GM13976 (cell line): ENCODE measurements around the gene ACR.
A peak's percentile ranks its signal among the peaks of the same experiment; 100 is the strongest.

ENCODE experiments used
- DNase-seq: peaks from one replicate; pipeline ENCODE4 v3.0.0; 2012; ENCODE audit warnings: low spot score
- in situ Hi-C: fragments of 300-500 bp; cut with MboI; formaldehyde crosslinking; loops from one replicate; pipeline ENCODE4 v1.12.0; 2022; ENCODE audit warnings: low sequenced_read_pairs, mixed read lengths, inconsistent platforms; ENCODE audit not compliant: unreplicated experiment
- TF ChIP-seq, protein P1 (sequence below): IDR thresholded peaks from 2 replicates; pipeline ENCODE4 v1.5.1; 2012; ENCODE audit warnings: borderline replicate concordance, mild to moderate bottlenecking; ENCODE audit not compliant: insufficient read depth; ENCODE audit errors: extremely low read depth, missing control alignments, control extremely low read depth

ACR gene

DNA sequence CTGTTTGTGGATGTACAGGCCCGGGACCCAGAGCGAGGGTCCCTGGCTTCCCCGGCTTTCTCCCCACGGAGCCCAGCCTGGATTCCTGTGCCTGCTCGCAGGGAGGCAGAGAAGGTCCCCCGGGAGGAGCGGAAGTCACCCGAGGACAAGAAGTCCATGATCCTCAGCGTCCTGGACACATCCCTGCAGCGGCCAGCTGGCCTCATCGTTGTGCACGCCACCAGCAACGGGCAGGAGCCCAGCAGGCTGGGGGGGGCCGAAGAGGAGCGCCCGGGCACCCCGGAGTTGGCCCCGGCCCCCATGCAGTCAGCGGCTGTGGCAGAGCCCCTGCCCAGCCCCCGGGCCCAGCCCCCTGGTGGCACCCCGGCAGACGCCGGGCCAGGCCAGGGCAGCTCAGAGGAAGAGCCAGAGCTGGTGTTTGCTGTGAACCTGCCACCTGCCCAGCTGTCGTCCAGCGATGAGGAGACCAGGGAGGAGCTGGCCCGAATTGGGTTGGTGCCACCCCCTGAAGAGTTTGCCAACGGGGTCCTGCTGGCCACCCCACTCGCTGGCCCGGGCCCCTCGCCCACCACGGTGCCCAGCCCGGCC is 16.7 kb upstream of the ACR start:
- no peak for DNase-seq
- in situ Hi-C loops: no loop called here
- TF ChIP-seq, protein P1, sequence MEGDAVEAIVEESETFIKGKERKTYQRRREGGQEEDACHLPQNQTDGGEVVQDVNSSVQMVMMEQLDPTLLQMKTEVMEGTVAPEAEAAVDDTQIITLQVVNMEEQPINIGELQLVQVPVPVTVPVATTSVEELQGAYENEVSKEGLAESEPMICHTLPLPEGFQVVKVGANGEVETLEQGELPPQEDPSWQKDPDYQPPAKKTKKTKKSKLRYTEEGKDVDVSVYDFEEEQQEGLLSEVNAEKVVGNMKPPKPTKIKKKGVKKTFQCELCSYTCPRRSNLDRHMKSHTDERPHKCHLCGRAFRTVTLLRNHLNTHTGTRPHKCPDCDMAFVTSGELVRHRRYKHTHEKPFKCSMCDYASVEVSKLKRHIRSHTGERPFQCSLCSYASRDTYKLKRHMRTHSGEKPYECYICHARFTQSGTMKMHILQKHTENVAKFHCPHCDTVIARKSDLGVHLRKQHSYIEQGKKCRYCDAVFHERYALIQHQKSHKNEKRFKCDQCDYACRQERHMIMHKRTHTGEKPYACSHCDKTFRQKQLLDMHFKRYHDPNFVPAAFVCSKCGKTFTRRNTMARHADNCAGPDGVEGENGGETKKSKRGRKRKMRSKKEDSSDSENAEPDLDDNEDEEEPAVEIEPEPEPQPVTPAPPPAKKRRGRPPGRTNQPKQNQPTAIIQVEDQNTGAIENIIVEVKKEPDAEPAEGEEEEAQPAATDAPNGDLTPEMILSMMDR: no peak

DNA sequence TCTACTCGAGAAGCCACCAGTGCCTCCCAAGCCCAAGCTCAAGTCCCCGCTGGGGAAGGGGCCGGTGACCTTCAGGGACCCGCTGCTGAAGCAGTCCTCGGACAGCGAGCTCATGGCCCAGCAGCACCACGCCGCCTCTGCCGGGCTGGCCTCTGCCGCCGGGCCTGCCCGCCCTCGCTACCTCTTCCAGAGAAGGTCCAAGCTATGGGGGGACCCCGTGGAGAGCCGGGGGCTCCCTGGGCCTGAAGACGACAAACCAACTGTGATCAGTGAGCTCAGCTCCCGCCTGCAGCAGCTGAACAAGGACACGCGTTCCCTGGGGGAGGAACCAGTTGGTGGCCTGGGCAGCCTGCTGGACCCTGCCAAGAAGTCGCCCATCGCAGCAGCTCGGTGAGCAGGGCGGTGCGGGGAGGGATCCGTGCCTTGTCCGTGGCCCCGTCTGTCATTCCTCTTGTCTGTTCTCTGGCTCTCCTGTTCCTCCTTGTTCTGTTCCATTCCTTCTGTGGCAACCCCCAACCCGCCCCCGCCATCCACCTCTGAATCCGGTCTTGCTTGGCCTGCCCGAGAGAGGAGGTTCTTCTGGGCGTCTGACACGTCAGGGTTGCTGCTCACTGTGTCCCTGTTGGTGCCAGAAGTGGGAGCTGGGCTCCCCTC is 15.8 kb upstream of the ACR start:
- DNase-seq: no peak
- TF ChIP-seq, protein P1: no peak
- in situ Hi-C loops: no loop called here

DNA sequence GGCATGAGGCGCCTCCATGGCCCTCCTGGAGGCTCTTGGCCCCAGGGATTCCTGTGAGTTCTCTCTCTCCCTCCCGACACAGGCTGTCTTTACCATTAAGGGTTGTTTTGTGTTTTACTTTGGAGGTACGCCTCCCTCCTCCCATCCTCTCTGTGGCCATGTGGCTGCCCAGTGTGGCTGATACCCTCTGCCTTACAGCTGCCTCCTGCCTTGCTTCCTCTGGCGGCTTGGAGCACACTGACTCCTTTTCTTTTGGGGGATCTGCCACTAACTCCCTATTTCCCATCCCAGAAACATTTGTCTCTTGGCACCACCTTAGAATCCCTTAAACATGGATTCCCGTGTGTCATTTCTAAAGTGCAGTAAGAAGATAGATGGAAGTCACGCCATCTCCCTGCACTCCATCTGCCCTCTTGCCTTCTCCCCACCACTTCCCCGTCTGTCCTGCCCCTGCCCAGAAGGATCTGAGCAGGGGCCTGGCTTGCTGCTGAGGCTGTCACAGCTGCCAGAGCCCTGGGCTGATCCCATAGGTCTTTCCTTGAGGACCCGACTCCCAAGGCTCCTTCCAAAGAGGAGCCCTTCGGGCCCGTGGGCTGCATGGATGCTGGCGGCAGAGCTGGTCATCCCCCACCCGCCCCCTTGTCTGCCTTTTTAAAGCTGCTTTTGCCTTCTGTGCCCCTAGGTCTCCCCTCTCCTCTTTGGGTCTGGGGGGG is 15.1 kb upstream of the ACR start:
- TF ChIP-seq, protein P1: no peak
- DNase-seq: no peak
- in situ Hi-C loops: no loop called here

DNA sequence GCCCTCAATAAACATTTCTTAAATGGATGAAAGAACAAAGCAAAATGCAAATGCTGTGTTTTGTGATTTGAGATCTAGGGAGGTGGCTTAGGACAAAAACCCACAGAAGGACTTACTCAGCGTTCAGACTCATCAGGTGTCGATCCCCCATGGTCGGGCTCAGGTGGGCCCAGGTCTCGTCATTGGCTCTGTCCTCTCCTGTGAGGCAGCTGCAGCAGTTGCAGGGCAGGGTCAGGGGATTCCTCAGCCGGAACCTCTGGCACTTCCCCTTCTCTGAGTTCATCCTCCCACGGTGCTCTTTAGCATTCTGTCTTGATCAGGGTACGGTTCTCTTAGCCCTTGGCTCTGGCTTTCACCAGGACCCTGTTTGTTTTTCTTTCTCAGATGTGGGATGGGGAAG is 14.0 kb upstream of the ACR start:
- DNase-seq: peak; percentile 71
- TF ChIP-seq, protein P1: no peak
- in situ Hi-C loops: no loop called here

DNA sequence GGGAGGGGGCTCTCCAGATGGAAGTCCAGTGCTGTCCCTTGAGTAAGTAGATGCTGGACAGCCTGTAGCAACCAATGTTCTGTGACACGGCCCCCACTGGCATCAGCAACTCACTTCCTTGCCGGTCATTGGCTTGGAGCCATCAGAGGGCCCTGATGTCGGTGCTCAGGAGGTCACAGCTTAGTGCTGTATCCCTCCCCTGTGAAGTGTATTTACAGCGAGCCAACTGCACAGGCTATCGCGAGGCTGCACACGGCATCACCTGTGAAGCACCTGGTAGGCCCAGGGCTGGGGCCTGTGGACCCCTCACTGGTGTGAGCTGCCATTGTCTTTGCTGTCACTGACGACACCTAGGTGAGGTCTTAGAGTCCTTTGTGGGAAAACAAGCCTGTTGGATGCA is 13.4 kb upstream of the ACR start:
- in situ Hi-C loops: no loop called here
- no peak for DNase-seq
- TF ChIP-seq, protein P1: no peak

DNA sequence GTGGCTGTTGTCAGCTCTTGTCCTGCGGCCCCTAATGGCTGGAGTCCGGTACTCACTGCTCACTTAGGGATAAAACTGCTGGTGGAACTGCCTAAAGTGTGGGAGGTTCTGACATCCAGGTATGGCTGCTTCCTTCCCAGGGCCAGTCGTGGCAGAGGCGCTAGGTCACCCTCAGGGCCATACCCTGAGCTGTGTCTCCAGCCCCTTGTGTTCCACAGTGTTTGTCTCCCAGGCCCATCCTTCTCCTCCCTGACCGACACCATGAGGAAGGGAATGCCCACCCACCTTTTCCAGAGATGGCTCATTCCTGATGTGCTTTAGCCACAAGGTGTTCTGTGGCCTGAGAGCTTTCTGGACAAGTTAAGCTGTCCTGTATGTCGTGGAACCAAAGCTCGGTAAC is 12.4 kb upstream of the ACR start:
- TF ChIP-seq, protein P1: no peak
- in situ Hi-C loops: no loop called here
- no peak for DNase-seq
